RWPE2 (cell line): ENCODE results near the gene BMPER.

ENCODE experiments used
- ATAC-seq: fragments of 200-7000 bp; cut with Tn5 transposase; 3 replicates; pipeline ENCODE4 v1.9.1; 2021; ENCODE audit warnings: low read depth
- DNase-seq: peaks from one replicate; pipeline ENCODE4 v3.0.0-alpha.2; 2020; ENCODE audit warnings: low spot score
- H3K27ac ChIP-seq: fragments of 450-650 bp; 2 replicates; pipeline ENCODE4 v1.5.1; 2017; ENCODE audit warnings: mild to moderate bottlenecking; ENCODE audit not compliant: poor library complexity, severe bottlenecking
- H3K27me3 ChIP-seq: fragments of 250-450 bp; sonication (Bioruptor Pico); 2 replicates; pipeline ENCODE4 v1.5.1; 2021; ENCODE audit warnings: mild to moderate bottlenecking, moderate library complexity; ENCODE audit not compliant: insufficient read depth, poor library complexity, severe bottlenecking
- H3K36me3 ChIP-seq: fragments of 250-450 bp; sonication (Bioruptor Pico); 2 replicates; pipeline ENCODE4 v1.5.1; 2020; ENCODE audit warnings: low read depth, mild to moderate bottlenecking, moderate library complexity
- H3K4me1 ChIP-seq: fragments of 250-450 bp; sonication (Bioruptor Pico); 2 replicates; pipeline ENCODE4 v1.5.1; 2021; ENCODE audit warnings: mild to moderate bottlenecking, moderate library complexity; ENCODE audit not compliant: insufficient read depth, poor library complexity, severe bottlenecking
- H3K4me3 ChIP-seq: fragments of 250-450 bp; sonication (Bioruptor Pico); 2 replicates; pipeline ENCODE4 v1.5.1; 2021; ENCODE audit warnings: mild to moderate bottlenecking, moderate library complexity; ENCODE audit not compliant: severe bottlenecking
- H3K9me3 ChIP-seq: fragments of 250-450 bp; sonication (Bioruptor Pico); 2 replicates; pipeline ENCODE4 v1.5.1; 2021; ENCODE audit warnings: mild to moderate bottlenecking, moderate library complexity; ENCODE audit not compliant: severe bottlenecking
- TF ChIP-seq, protein P1 (sequence below): fragments of 450-650 bp; IDR thresholded peaks from one replicate; pipeline ENCODE4 v1.5.1; 2017; ENCODE audit warnings: mild to moderate bottlenecking, moderate library complexity; ENCODE audit not compliant: poor library complexity, severe bottlenecking

The BMPER gene

DNA sequence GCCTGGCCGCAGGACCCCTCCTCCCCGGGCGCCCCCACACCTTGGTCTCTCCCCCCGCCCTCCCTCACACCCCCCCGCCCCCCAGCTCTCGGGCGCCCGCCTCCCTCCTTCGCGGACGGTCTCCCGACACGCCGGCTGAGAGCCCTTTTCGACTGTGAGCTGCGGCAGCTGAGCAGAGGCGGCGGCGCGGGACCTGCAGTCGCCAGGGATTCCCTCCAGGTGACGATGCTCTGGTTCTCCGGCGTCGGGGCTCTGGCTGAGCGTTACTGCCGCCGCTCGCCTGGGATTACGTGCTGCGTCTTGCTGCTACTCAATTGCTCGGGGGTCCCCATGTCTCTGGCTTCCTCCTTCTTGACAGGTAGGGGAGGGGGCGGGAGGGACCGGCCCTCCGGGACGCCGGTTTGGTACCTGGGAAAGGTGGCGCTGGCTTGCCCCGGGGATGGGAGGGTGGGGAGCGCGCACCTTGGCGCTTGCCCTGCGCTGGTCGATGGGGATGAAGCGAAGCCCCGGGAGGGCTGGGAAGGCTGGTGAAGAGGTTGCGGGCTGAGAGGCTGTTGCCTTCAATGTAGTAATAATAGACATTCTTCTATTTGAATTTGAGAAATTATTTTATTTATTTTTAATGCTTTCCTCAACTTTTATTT, at the start of gene BMPER:
BMPER (plus strand) TSS at position 151 of the 644 bp plus-strand sequence; CDS start at position 226, 75 bp downstream.
- no peaks in the 10 kb centered on the region for H3K9me3 ChIP-seq
- no peaks in the 10 kb centered on the region for H3K36me3 ChIP-seq
- H3K4me3 ChIP-seq: peak within 1 kb of the TSS; percentile 43
- TF ChIP-seq, protein P1, sequence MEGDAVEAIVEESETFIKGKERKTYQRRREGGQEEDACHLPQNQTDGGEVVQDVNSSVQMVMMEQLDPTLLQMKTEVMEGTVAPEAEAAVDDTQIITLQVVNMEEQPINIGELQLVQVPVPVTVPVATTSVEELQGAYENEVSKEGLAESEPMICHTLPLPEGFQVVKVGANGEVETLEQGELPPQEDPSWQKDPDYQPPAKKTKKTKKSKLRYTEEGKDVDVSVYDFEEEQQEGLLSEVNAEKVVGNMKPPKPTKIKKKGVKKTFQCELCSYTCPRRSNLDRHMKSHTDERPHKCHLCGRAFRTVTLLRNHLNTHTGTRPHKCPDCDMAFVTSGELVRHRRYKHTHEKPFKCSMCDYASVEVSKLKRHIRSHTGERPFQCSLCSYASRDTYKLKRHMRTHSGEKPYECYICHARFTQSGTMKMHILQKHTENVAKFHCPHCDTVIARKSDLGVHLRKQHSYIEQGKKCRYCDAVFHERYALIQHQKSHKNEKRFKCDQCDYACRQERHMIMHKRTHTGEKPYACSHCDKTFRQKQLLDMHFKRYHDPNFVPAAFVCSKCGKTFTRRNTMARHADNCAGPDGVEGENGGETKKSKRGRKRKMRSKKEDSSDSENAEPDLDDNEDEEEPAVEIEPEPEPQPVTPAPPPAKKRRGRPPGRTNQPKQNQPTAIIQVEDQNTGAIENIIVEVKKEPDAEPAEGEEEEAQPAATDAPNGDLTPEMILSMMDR: no peak
- no peaks in the 10 kb centered on the region for H3K4me1 ChIP-seq
- H3K27me3 ChIP-seq: peaks cover 24% of the 10 kb centered on the region
- H3K27ac ChIP-seq: no peak within 1 kb of the TSS
- ATAC-seq (peak; percentile 65), DNase-seq (peak; percentile 62)

DNA sequence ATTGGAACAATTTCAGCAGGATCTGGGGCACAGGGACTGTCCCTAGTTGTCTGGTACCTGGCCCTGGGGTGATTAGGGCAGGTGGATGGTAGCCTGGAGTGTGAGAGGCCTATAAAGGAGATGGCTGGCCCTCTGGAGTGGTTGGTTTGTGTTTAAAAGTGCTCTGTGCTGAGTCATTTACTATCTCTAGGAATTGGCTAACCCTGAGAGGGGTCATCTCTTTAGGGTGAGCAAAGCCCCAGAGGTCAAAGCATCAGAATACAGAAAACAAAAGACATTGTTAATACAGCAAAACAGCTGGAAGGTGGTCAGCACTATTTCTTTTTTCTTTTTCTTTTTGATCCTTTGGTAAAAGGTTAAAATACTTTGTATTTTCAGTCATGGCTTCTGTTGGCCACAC, 43.4 kb upstream of the BMPER start:
- no peak overlapping the region for H3K27ac ChIP-seq
- DNase-seq (no peak), ATAC-seq (no peak)
- H3K36me3 ChIP-seq: no peaks in the 10 kb centered on the region
- H3K27me3 ChIP-seq: no peaks in the 10 kb centered on the region
- H3K4me3 ChIP-seq: no peak overlapping the region
- no peaks in the 10 kb centered on the region for H3K9me3 ChIP-seq
- no peaks in the 10 kb centered on the region for H3K4me1 ChIP-seq
- TF ChIP-seq, protein P1: no peak

DNA sequence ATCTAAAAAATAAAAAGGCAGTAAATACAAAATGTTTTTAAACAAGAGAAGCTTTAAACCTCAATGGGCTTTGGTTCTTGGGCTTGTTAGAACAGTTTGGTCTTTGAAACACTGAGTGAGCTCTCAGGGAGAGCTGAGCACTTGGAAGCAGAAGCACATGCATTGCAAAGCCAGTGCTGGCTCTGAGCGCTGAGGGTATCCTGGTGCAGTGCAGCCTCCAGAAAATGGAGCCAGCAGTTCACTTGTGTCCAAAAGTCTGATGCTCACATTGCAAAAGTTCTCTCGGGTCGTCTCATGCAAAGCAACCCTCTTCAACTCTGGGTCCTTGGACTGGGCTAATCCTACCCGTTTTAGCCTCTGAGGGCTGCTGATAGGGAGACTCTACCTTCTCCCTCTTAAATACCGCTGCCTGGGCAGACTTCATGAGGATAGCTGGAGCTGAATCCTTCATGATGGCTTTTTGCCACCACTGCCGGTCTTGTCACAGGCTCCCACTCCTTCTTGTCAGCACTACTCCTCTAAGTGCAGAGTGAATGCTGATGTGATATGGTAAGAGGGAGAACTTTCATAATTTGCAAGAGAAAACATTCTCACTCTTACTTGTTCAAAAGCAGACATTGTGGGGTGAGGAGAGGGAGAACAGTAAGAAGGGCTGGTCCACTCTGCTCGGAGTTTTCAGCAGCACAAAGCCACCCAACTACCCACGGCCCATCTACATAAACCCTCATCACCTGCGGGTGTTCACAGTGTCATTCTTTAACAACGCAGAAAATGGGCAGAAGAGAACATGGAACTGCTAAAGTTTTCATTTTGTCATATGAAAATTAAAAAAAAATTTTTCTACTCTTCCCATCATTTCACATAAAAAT, 42.2 kb upstream of the BMPER start:
- DNase-seq (no peak), ATAC-seq (no peak)
- H3K27me3 ChIP-seq: no peaks in the 10 kb centered on the region
- TF ChIP-seq, protein P1: no peak
- no peak overlapping the region for H3K27ac ChIP-seq
- H3K36me3 ChIP-seq: no peaks in the 10 kb centered on the region
- no peak overlapping the region for H3K4me3 ChIP-seq
- H3K9me3 ChIP-seq: no peaks in the 10 kb centered on the region
- no peaks in the 10 kb centered on the region for H3K4me1 ChIP-seq

DNA sequence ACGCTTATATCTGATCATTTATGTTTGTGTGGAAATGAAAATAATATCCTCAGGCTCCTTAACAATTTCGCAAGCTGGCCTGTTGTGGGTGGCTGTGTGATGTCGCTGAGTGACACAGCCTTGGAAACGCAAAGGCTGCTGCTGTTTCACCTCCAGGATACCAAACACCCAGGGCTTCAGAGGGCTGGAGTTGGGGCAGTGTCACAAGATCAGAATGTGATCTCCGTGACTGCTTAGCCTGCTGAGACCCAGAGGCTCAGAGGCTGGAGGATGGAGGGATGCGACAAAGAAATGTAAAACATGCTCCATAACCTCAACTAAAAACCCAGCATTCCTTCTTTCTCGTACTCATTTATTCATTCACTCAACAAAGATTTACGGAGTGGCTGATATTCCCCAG, 37.2 kb upstream of the BMPER start:
- ATAC-seq (no peak), DNase-seq (no peak)
- no peak overlapping the region for H3K27ac ChIP-seq
- H3K9me3 ChIP-seq: no peaks in the 10 kb centered on the region
- no peaks in the 10 kb centered on the region for H3K36me3 ChIP-seq
- no peaks in the 10 kb centered on the region for H3K27me3 ChIP-seq
- no peaks in the 10 kb centered on the region for H3K4me1 ChIP-seq
- H3K4me3 ChIP-seq: no peak overlapping the region
- TF ChIP-seq, protein P1: no peak

DNA sequence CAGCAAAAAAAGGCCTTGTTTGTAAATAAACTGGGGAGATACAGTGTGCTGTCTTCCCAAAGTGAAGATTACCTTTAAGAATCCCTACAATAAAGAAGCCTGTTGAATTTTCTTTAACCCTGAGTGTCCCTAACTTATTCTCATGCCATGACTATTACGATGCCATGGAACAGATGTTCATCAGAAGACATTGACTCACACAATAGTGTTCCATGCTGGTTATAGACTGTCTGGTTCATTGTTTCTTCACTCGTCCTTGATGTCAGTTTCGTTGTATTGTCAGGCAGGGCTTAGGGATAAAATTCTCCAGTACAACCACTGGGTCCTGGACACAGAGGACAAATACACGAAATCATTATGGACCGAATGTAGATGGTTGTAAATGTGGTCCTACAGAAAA, 36.2 kb upstream of the BMPER start:
- no peak overlapping the region for H3K27ac ChIP-seq
- ATAC-seq: no peak
- H3K27me3 ChIP-seq: no peaks in the 10 kb centered on the region

More for the DNA sequence above, 36.2 kb upstream of the BMPER start:
- TF ChIP-seq, protein P1: no peak
- Histone ChIP-seq H3K36me3 (no peaks in the 10 kb centered on the region), H3K4me1 (peaks cover 7% of the 10 kb centered on the region), H3K4me3 (no peak overlapping the region), H3K9me3 (no peaks in the 10 kb centered on the region)
- DNase-seq: no peak
